ENCODE measurements around the gene UBXN11.

The UBXN11 gene

GRCh38 chr1:26288311-26288941 is 18.0 kb downstream of the UBXN11 start:
- Histone ChIP-seq H3K9me3 (ENCODE audit: control insufficient read depth, low read depth, low read length) (no peaks in the 10 kb centered on the region), H3K27me3 (ENCODE audit: control insufficient read depth, insufficient read depth, low read length) (no peaks in the 10 kb centered on the region), H3K4me1 (ENCODE audit: control insufficient read depth, low read depth, low read length) (peaks cover 12% of the 10 kb centered on the region), H3K4me3 (ENCODE audit: low read length) (no peak overlapping the region), H3K27ac (ENCODE audit: low read length) (no peak overlapping the region), H3K9ac (ENCODE audit: low read length) (no peak overlapping the region), H3K36me3 (ENCODE audit: control insufficient read depth, low read depth, low read length) (no peaks in the 10 kb centered on the region)

GRCh38 chr1:26287811-26288210 is 18.6 kb downstream of the UBXN11 start:
- H3K9me3 ChIP-seq (ENCODE audit: control insufficient read depth, low read depth, low read length) = no peaks in the 10 kb centered on the region
- H3K4me1 ChIP-seq (ENCODE audit: control insufficient read depth, low read depth, low read length) = peaks cover 12% of the 10 kb centered on the region
- H3K36me3 ChIP-seq (ENCODE audit: control insufficient read depth, low read depth, low read length) = no peaks in the 10 kb centered on the region
- no peaks in the 10 kb centered on the region for H3K27me3 ChIP-seq (ENCODE audit: control insufficient read depth, insufficient read depth, low read length)
- H3K4me3 ChIP-seq (ENCODE audit: low read length) = no peak overlapping the region
- H3K27ac ChIP-seq (ENCODE audit: low read length) = no peak overlapping the region
- H3K9ac ChIP-seq (ENCODE audit: low read length) = no peak overlapping the region

DNA sequence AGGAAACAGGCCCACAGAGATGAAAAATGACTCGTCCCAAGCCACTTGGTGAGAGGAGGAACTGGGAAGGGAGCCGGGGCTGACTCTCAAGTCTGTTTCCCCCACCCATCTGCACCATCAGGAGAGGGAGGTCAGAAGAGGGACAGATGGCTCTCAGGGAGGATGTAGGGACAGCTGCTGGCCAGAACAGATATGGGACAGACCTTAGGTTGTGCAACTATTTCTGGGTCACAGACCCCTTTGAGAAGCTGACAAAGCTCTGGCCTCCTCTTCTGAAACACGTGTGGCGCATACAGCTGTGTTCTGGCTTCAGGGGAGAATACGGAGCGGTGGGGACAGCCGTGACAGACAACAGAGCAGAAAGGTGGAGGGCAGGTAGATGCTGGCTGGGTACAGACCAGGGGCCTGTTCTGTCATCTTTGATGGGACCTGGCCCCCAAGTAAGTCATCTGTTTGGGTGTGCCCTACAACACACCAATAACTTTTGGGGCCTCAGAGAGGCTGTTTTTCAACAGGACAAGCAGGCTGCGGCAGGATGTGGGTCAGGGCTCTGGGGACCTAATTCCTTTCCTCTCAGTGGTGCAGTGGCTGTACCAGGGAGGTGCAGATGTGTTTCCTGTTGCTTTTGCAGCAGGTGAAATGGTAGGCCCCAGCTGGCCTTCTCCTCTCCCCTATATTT is 19.3 kb downstream of the UBXN11 start:
- Histone ChIP-seq H3K9me3 (ENCODE audit: control insufficient read depth, low read depth, low read length) (no peaks in the 10 kb centered on the region), H3K36me3 (ENCODE audit: control insufficient read depth, low read depth, low read length) (no peaks in the 10 kb centered on the region), H3K27ac (ENCODE audit: low read length) (no peak overlapping the region), H3K9ac (ENCODE audit: low read length) (no peak overlapping the region), H3K4me3 (ENCODE audit: low read length) (no peak overlapping the region), H3K4me1 (ENCODE audit: control insufficient read depth, low read depth, low read length) (peaks cover 18% of the 10 kb centered on the region), H3K27me3 (ENCODE audit: control insufficient read depth, insufficient read depth, low read length) (no peaks in the 10 kb centered on the region)

DNA sequence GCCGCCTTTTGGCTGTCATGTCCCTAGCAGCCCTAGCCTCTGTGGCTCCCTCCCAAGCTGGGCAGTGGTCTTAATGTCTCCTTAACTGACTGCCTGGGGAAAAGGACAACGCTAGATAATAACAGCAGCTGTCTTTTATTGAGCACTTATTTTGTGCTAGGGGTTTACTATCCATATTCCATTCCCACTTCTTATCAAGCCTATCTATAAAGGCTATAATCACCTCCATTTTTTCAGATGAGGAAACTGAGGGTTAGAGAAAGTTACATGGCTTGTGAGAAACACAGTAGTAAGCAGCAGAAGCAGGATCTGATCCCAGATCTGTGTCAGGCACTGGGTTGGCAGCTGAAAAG is 20.4 kb downstream of the UBXN11 start:
- Histone ChIP-seq H3K27me3 (ENCODE audit: control insufficient read depth, insufficient read depth, low read length) (no peaks in the 10 kb centered on the region), H3K4me1 (ENCODE audit: control insufficient read depth, low read depth, low read length) (peaks cover 26% of the 10 kb centered on the region), H3K9me3 (ENCODE audit: control insufficient read depth, low read depth, low read length) (no peaks in the 10 kb centered on the region), H3K27ac (ENCODE audit: low read length) (no peak overlapping the region), H3K9ac (ENCODE audit: low read length) (no peak overlapping the region), H3K36me3 (ENCODE audit: control insufficient read depth, low read depth, low read length) (no peaks in the 10 kb centered on the region), H3K4me3 (ENCODE audit: low read length) (no peak overlapping the region)

GRCh38 chr1:26285366-26286063 is 20.9 kb downstream of the UBXN11 start:
- Histone ChIP-seq H3K9ac (ENCODE audit: low read length) (no peak overlapping the region), H3K4me3 (ENCODE audit: low read length) (no peak overlapping the region), H3K27ac (ENCODE audit: low read length) (no peak overlapping the region), H3K27me3 (ENCODE audit: control insufficient read depth, insufficient read depth, low read length) (no peaks in the 10 kb centered on the region), H3K9me3 (ENCODE audit: control insufficient read depth, low read depth, low read length) (no peaks in the 10 kb centered on the region), H3K36me3 (ENCODE audit: control insufficient read depth, low read depth, low read length) (no peaks in the 10 kb centered on the region), H3K4me1 (ENCODE audit: control insufficient read depth, low read depth, low read length) (peaks cover 27% of the 10 kb centered on the region)

GRCh38 chr1:26284597-26285347 is 21.7 kb downstream of the UBXN11 start:
- Histone ChIP-seq H3K9me3 (ENCODE audit: control insufficient read depth, low read depth, low read length) (no peaks in the 10 kb centered on the region), H3K27ac (ENCODE audit: low read length) (no peak overlapping the region), H3K9ac (ENCODE audit: low read length) (no peak overlapping the region), H3K27me3 (ENCODE audit: control insufficient read depth, insufficient read depth, low read length) (no peaks in the 10 kb centered on the region), H3K36me3 (ENCODE audit: control insufficient read depth, low read depth, low read length) (no peaks in the 10 kb centered on the region), H3K4me3 (ENCODE audit: low read length) (no peak overlapping the region), H3K4me1 (ENCODE audit: control insufficient read depth, low read depth, low read length) (peaks cover 20% of the 10 kb centered on the region)

- H3K4me3 ChIP-seq (ENCODE audit: low read length) = no peak overlapping the region
- no peaks in the 10 kb centered on the region for H3K36me3 ChIP-seq (ENCODE audit: control insufficient read depth, low read depth, low read length)
- H3K4me1 ChIP-seq (ENCODE audit: control insufficient read depth, low read depth, low read length) = peaks cover 25% of the 10 kb centered on the region
- no peak overlapping the region for H3K9ac ChIP-seq (ENCODE audit: low read length)
- H3K9me3 ChIP-seq (ENCODE audit: control insufficient read depth, low read depth, low read length) = no peaks in the 10 kb centered on the region
- no peak overlapping the region for H3K27ac ChIP-seq (ENCODE audit: low read length)
- H3K27me3 ChIP-seq (ENCODE audit: control insufficient read depth, insufficient read depth, low read length) = no peaks in the 10 kb centered on the region
Observed at GRCh38 chr1:26283871-26284596, 22.4 kb downstream of the UBXN11 start.

DNA sequence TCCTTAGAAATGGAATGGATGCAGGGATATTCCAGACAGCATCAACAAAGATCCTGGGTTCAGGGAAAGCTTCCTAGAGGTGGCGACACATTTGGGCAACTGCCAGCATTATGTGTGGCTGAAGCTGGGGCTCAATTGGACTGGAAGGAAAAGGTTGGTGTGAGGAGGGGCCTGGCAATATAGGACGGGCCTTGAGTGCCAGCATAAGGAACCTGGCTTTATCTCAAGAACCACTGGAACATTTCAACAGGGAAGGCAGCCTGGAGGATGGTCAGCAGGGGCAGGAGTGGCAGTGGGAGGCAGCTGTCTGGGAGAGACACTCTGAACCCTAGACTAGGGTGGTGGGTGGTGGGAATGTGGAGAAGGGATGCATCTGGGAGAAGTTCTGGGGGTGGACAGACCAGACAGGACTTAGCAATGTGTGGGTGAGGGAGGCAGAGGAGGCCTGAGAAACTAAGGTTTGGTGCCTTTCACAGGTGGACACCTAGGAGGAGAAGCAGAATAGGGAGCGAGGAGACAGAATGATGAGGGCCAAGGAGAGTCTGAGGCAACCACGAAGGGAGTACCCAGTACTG is 23.1 kb downstream of the UBXN11 start:
- Histone ChIP-seq H3K9me3 (ENCODE audit: control insufficient read depth, low read depth, low read length) (no peaks in the 10 kb centered on the region), H3K36me3 (ENCODE audit: control insufficient read depth, low read depth, low read length) (no peaks in the 10 kb centered on the region), H3K27ac (ENCODE audit: low read length) (no peak overlapping the region), H3K4me3 (ENCODE audit: low read length) (no peak overlapping the region), H3K27me3 (ENCODE audit: control insufficient read depth, insufficient read depth, low read length) (no peaks in the 10 kb centered on the region), H3K9ac (ENCODE audit: low read length) (no peak overlapping the region), H3K4me1 (ENCODE audit: control insufficient read depth, low read depth, low read length) (peaks cover 28% of the 10 kb centered on the region)

GRCh38 chr1:26282401-26282918 is 24.0 kb downstream of the UBXN11 start:
- Histone ChIP-seq H3K9ac (ENCODE audit: low read length) (peak overlapping the region; percentile 34), H3K27ac (ENCODE audit: low read length) (no peak overlapping the region), H3K36me3 (ENCODE audit: control insufficient read depth, low read depth, low read length) (peaks cover 6% of the 10 kb centered on the region)

DNA sequence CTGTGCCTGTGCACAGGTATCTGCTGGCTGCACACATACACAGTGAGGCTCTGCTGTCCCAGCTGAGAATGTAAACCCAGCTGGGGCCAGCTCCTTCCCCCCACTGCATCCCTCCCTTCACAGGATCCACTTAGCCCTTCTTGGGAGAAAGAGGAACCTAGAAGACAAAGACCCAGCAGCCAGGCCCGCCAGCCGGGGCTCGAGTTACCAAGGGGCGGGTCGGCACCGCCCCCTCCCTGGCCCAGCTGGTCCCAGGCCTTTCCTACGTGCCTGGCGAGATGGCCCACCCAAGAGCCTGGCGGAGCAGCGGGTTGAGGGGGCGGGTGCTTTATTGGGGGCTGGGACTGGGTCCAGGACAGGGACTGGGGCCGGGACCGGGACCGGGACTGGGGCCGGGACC is 24.5 kb downstream of the UBXN11 start:
- H3K9me3 ChIP-seq (ENCODE audit: control insufficient read depth, low read depth, low read length) = no peaks in the 10 kb centered on the region
- H3K4me3 ChIP-seq (ENCODE audit: low read length) = peak overlapping the region; percentile 11
- peaks cover 11% of the 10 kb centered on the region for H3K36me3 ChIP-seq (ENCODE audit: control insufficient read depth, low read depth, low read length)
- H3K4me1 ChIP-seq (ENCODE audit: control insufficient read depth, low read depth, low read length) = peaks cover 28% of the 10 kb centered on the region
- H3K9ac ChIP-seq (ENCODE audit: low read length) = peak overlapping the region; percentile 34
- H3K27me3 ChIP-seq (ENCODE audit: control insufficient read depth, insufficient read depth, low read length) = no peaks in the 10 kb centered on the region
- no peak overlapping the region for H3K27ac ChIP-seq (ENCODE audit: low read length)

More at GRCh38 chr1:26282401-26282918, 24.0 kb downstream of the UBXN11 start:
- peaks cover 28% of the 10 kb centered on the region for H3K4me1 ChIP-seq (ENCODE audit: control insufficient read depth, low read depth, low read length)
- peak overlapping the region; percentile 11 for H3K4me3 ChIP-seq (ENCODE audit: low read length)
- no peaks in the 10 kb centered on the region for H3K9me3 ChIP-seq (ENCODE audit: control insufficient read depth, low read depth, low read length)
- no peaks in the 10 kb centered on the region for H3K27me3 ChIP-seq (ENCODE audit: control insufficient read depth, insufficient read depth, low read length)
